Panc1 (cell line): Measurements from ENCODE around the gene MRPS18A. TPM values are rescaled to one million over a fixed set of nuclear protein-coding genes. Genes with fewer than 3 reads are reported as not detected.
A peak's percentile ranks its signal among the peaks of the same experiment; 100 is the strongest.

Experiments used
- ATAC-seq: fragments of 200-7000 bp; cut with Tn5 transposase; 2 replicates; pipeline ENCODE4 v1.9.1; 2020; ENCODE audit warnings: mild to moderate bottlenecking, moderate library complexity
- BruUV-seq: library from RNA; stranded (reverse); fragments of 400-500 nt; replicated peaks from 2 replicates; lab custom pipeline; 2021; lab: Mats Ljungman, UMichigan
- CTCF ChIA-PET: fragments of 300-600 bp; sonication (Branson Sonifier 250); formaldehyde crosslinking; loops from one replicate; lab custom pipeline; 2022; ENCODE audit warnings: antibody characterized with exemption; lab: Charles Lee
- POLR2A ChIA-PET: fragments of 300-600 bp; sonication (Branson Sonifier 250); formaldehyde crosslinking; loops from one replicate; lab custom pipeline; 2022; ENCODE audit warnings: antibody characterized with exemption; lab: Charles Lee
- DNase-seq: peaks from one replicate; pipeline ENCODE4 v3.0.0-alpha.2; 2010; ENCODE audit warnings: low read depth, low spot score
- H3K27ac ChIP-seq: 2 replicates; pipeline ENCODE4 v1.5.1; 2011; ENCODE audit warnings: mild to moderate bottlenecking, low read length, inconsistent platforms
- H3K27me3 ChIP-seq: fragments of 200-500 bp; sonication (Bioruptor generic); 2 replicates; pipeline ENCODE4 v1.6.0; 2014; ENCODE audit warnings: low read length, inconsistent platforms; ENCODE audit not compliant: control insufficient read depth, insufficient read depth
- H3K36me3 ChIP-seq: fragments of 200-500 bp; sonication (Bioruptor generic); 2 replicates; pipeline ENCODE4 v1.5.1; 2014; ENCODE audit warnings: inconsistent platforms, mild to moderate bottlenecking, low read length, moderate library complexity; ENCODE audit not compliant: control insufficient read depth, insufficient read depth
- H3K4me1 ChIP-seq: 2 replicates; pipeline ENCODE4 v1.5.1; 2011; ENCODE audit warnings: inconsistent platforms, mild to moderate bottlenecking, low read length, moderate library complexity; ENCODE audit not compliant: control insufficient read depth, insufficient read depth
- H3K4me3 ChIP-seq, 2 experiments: 2 replicates each; pipeline ENCODE4 v1.5.1; 2011 to 2012; ENCODE audit warnings: low read depth in 2 of 2, low read length in 2 of 2, mild to moderate bottlenecking in 2 of 2, inconsistent platforms in 1 of 2, moderate library complexity in 1 of 2
- H3K9me3 ChIP-seq: fragments of 200-500 bp; sonication (Bioruptor generic); 2 replicates; pipeline ENCODE4 v1.5.1; 2014; ENCODE audit warnings: low read depth, mild to moderate bottlenecking, inconsistent platforms, low read length, moderate library complexity; ENCODE audit not compliant: control insufficient read depth, insufficient read depth
- CTCF ChIP-seq: fragments of 450-650 bp; IDR thresholded peaks from 2 replicates; pipeline ENCODE4 v1.5.1; 2017; ENCODE audit warnings: mild to moderate bottlenecking
- POLR2AphosphoS5 ChIP-seq: IDR thresholded peaks from 2 replicates; pipeline ENCODE4 v1.6.1; 2012; ENCODE audit warnings: mild to moderate bottlenecking, low read depth, low read length, moderate library complexity
- SIN3A ChIP-seq: IDR thresholded peaks from 2 replicates; pipeline ENCODE4 v1.6.1; 2012; ENCODE audit warnings: low read depth, mild to moderate bottlenecking, low read length, moderate library complexity, borderline replicate concordance; ENCODE audit not compliant: insufficient read depth
- TCF7L2 ChIP-seq: IDR thresholded peaks from 2 replicates; pipeline ENCODE4 v1.6.1; 2011; ENCODE audit warnings: mild to moderate bottlenecking, low read depth, low read length, inconsistent platforms
- in situ Hi-C: cut with HindIII; loops from 2 replicates; pipeline ENCODE4 v1.10.0; 2016; ENCODE audit warnings: low sequenced_read_pairs, low pct_unique_long_range_greater_than_20kb
- intact Hi-C: fragments of 100-400 bp; cut with micrococcal nuclease; formaldehyde crosslinking; loops from one replicate; pipeline ENCODE4 v1.10.0; 2022; ENCODE audit not compliant: unreplicated experiment
- total RNA-seq: library from RNA; stranded (reverse); gene quantifications from one replicate; pipeline ENCODE4 v1.2.1, GENCODE V29; 2021; ENCODE audit not compliant: unreplicated experiment
- TF ChIP-seq, protein P1 (sequence below), 2 experiments: IDR thresholded peaks; 2 replicates each; pipeline ENCODE4 v1.6.1; 2011 to 2012; ENCODE audit warnings: low read depth in 2 of 2, control low read depth in 1 of 2, low read length in 1 of 2, mild to moderate bottlenecking in 1 of 2, moderate library complexity in 1 of 2; ENCODE audit not compliant: insufficient read depth in 1 of 2

MRPS18A gene
- total RNA-seq, 1 experiment from 2014 or later: 45.8 TPM

DNA sequence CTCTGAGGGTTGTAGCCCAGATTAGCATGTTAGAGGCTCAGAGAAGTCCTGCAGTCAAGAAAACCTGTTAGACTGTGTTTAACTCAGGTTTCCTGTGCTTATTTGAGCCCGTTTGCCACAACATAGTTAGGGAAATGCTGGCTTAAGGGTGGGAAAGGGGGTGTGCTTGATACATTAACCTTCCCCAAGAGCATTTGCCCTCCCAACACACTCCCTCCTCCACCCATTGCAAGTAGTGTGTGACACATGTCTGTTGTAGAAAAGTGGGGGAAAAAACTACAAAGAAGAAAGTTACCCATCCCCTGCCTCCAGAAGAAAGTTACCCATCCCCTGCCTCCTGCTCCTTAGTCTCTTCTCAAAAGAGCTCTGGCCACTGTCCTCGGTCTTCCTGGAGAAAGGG lies 36.8 kb upstream of the MRPS18A start:
- Histone ChIP-seq H3K27me3 (no peaks in the 10 kb centered on the region), H3K27ac (no peak overlapping the region), H3K4me3 (no peak overlapping the region), H3K36me3 (no peaks in the 10 kb centered on the region), H3K4me1 (no peaks in the 10 kb centered on the region), H3K9me3 (no peaks in the 10 kb centered on the region)
- ATAC-seq: no peak
- POLR2A ChIA-PET: no interaction called here
- in situ Hi-C loops (no loop called here), intact Hi-C loops (loop anchor here (2.0 kb wide), 1 partner anchor 354 kb away; no protein-coding TSS in a partner anchor)
- DNase-seq: no peak
- CTCF ChIA-PET: interaction anchor here (0.8 kb wide), 1 partner anchor 12 kb away, joined by 3 read pairs; no protein-coding TSS in a partner anchor
- TF ChIP-seq POLR2AphosphoS5 (no peak), TCF7L2 (no peak), CTCF (no peak), SIN3A (no peak)
- TF ChIP-seq, protein P1, sequence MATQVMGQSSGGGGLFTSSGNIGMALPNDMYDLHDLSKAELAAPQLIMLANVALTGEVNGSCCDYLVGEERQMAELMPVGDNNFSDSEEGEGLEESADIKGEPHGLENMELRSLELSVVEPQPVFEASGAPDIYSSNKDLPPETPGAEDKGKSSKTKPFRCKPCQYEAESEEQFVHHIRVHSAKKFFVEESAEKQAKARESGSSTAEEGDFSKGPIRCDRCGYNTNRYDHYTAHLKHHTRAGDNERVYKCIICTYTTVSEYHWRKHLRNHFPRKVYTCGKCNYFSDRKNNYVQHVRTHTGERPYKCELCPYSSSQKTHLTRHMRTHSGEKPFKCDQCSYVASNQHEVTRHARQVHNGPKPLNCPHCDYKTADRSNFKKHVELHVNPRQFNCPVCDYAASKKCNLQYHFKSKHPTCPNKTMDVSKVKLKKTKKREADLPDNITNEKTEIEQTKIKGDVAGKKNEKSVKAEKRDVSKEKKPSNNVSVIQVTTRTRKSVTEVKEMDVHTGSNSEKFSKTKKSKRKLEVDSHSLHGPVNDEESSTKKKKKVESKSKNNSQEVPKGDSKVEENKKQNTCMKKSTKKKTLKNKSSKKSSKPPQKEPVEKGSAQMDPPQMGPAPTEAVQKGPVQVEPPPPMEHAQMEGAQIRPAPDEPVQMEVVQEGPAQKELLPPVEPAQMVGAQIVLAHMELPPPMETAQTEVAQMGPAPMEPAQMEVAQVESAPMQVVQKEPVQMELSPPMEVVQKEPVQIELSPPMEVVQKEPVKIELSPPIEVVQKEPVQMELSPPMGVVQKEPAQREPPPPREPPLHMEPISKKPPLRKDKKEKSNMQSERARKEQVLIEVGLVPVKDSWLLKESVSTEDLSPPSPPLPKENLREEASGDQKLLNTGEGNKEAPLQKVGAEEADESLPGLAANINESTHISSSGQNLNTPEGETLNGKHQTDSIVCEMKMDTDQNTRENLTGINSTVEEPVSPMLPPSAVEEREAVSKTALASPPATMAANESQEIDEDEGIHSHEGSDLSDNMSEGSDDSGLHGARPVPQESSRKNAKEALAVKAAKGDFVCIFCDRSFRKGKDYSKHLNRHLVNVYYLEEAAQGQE (IDR thresholded peaks at IDR 0.05; ENCODE audit: insufficient read depth in 1 of 2, low read depth in 2 of 2, low read length in 1 of 2): no peak
- no TSS peak for BruUV-seq

DNA sequence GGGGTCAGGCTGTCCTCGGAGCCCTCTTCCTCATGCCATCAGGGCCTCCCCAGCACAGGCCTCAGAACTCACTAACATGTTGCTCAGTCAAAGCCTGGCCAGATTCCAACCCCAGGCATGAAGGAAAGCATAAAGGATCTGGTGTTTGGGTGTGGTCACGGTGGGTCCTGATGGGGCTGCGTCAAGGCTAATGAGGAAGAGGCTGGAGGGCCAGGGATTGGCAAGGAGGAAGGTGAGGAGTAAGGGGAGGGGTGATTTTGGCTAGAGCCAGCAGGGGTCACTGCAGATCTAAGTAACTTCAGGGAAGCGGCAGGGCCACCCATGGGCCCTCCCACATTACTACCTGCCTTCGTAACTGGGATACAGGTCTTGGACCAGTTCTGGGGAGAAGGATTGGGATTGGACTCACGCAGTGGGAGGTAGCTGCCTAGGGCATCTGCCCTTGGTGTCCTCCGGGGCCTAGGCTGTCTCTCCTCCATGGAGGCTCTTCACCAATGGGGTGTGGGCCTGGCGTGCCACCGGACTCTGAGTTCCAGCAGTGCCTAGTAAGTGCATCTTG lies 36.2 kb upstream of the MRPS18A start:
- DNase-seq: no peak
- Histone ChIP-seq H3K27me3 (no peaks in the 10 kb centered on the region), H3K27ac (no peak overlapping the region), H3K36me3 (no peaks in the 10 kb centered on the region), H3K9me3 (no peaks in the 10 kb centered on the region), H3K4me1 (no peaks in the 10 kb centered on the region), H3K4me3 (no peak overlapping the region)
- no TSS peak for BruUV-seq
- ATAC-seq: peak; percentile 94
- POLR2A ChIA-PET: no interaction called here
- CTCF ChIA-PET: interaction anchor here (0.8 kb wide), 1 partner anchor 12 kb away, joined by 3 read pairs; no protein-coding TSS in a partner anchor
- in situ Hi-C loops: no loop called here
- intact Hi-C loops: loop anchor here (2.0 kb wide), 1 partner anchor 355 kb away; no protein-coding TSS in a partner anchor
- TF ChIP-seq POLR2AphosphoS5: no peak
- TF ChIP-seq SIN3A: no peak
- TF ChIP-seq, protein P1 (IDR thresholded peaks at IDR 0.05; ENCODE audit: insufficient read depth in 1 of 2, low read depth in 2 of 2, low read length in 1 of 2): 0 out of 4 replicates have a peak, but pooled peaks of 1 of the 2 experiments have one; percentile 10
- peak; percentile 84 for TF ChIP-seq CTCF
- no peak for TF ChIP-seq TCF7L2
